Right hindlimb (tissue), 1 donor: ENCODE results near the gene EXD3.
A peak's percentile ranks its signal among the peaks of the same experiment; 100 is the strongest.
"Not testable (repeated sequence)": the region's sequence is repeated elsewhere in the genome, so short reads cannot be mapped to it uniquely, and the experiment has no call there.

Experiments used
- DNase-seq: peaks from one replicate; pipeline ENCODE4 v3.0.0-alpha.2; 2018

Gene EXD3

GRCh38 chr9:137392232-137393007, 30.5 kb downstream of the EXD3 start:
- DNase-seq, result no peak

- peak; percentile 61 for DNase-seq
Measured at GRCh38 chr9:137391411-137391754, 31.6 kb downstream of the EXD3 start.

GRCh38 chr9:137390553-137391410, 32.2 kb downstream of the EXD3 start:
- DNase-seq, result no peak

- no peak for DNase-seq
Measured at GRCh38 chr9:137389428-137389746, 33.6 kb downstream of the EXD3 start.

GRCh38 chr9:137388589-137389427, 34.2 kb downstream of the EXD3 start:
- DNase-seq, result no peak

- no peak for DNase-seq
Measured at GRCh38 chr9:137387891-137388560, 34.9 kb downstream of the EXD3 start.

GRCh38 chr9:137387114-137387890, 35.7 kb downstream of the EXD3 start:
- DNase-seq, result no peak

GRCh38 chr9:137386507-137387113, 36.4 kb downstream of the EXD3 start:
- DNase-seq, result not testable (repeated sequence)

- DNase-seq, result peak; percentile 6
Measured at GRCh38 chr9:137385061-137385655, 37.8 kb downstream of the EXD3 start.

GRCh38 chr9:137383784-137384756, 38.9 kb downstream of the EXD3 start:
- DNase-seq, result peak; percentile 14

- DNase-seq, result peak; percentile 14
Measured at GRCh38 chr9:137383081-137383783, 39.7 kb downstream of the EXD3 start.

GRCh38 chr9:137382444-137383080, 40.4 kb downstream of the EXD3 start:
- DNase-seq, result peak; percentile 19

- peak; percentile 12 for DNase-seq
Measured at GRCh38 chr9:137381501-137382443, 41.2 kb downstream of the EXD3 start.

- DNase-seq, result no peak
Measured at GRCh38 chr9:137380606-137381005, 42.4 kb downstream of the EXD3 start.

- DNase-seq, result no peak
Measured at GRCh38 chr9:137380171-137380570, 42.8 kb downstream of the EXD3 start.

GRCh38 chr9:137379761-137380161, 43.2 kb downstream of the EXD3 start:
- DNase-seq, result peak; percentile 10

GRCh38 chr9:137378688-137379410, 44.1 kb downstream of the EXD3 start:
- DNase-seq, result not testable (repeated sequence)
